ENCODE results near the gene CEP57L1. TPM values are rescaled to one million over a fixed set of nuclear protein-coding genes. Genes with fewer than 3 reads are reported as not detected.
A peak's percentile ranks its signal among the peaks of the same experiment; 100 is the strongest.

CEP57L1 gene
- total RNA-seq, 2 experiments from 2014 or later, result 23.8 to 36.9 TPM

GRCh38 chr6:109172101-109172746 lies 76.9 kb downstream of the CEP57L1 start:
- no peaks in the 10 kb centered on the region for H3K4me1 Mint-ChIP-seq
- POLR2A ChIA-PET, result no interaction called here
- CTCF ChIA-PET, result interaction anchor here (0.6 to 2.3 kb wide), 3 partner anchors 16 to 1408 kb away, joined by 3 to 7 read pairs (median 3); no protein-coding TSS in a partner anchor

GRCh38 chr6:109174916-109175315 lies 79.6 kb downstream of the CEP57L1 start:
- intact Hi-C loops (cut with DNase I, micrococcal nuclease), result no loop called here
- Mint-ChIP-seq H3K27me3 (peaks cover 14% of the 10 kb centered on the region), H3K36me3 (ENCODE audit: low read depth) (no peaks in the 10 kb centered on the region), H3K9me3 (ENCODE audit: low read depth) (no peaks in the 10 kb centered on the region), H3K4me3 (no peak overlapping the region), H3K4me1 (no peaks in the 10 kb centered on the region), H3K27ac (no peak overlapping the region)
- DNase-seq (no peak), ATAC-seq (no peak)
- ChIA-PET CTCF (interaction anchor here (0.7 to 0.8 kb wide), 2 partner anchors 218 to 865 kb away, joined by 3 to 5 read pairs; no protein-coding TSS in a partner anchor), POLR2A (no interaction called here)

More at GRCh38 chr6:109172101-109172746, 76.9 kb downstream of the CEP57L1 start:
- DNase-seq (no peak), ATAC-seq (no peak)
- Mint-ChIP-seq H3K9me3 (ENCODE audit: low read depth) (no peaks in the 10 kb centered on the region), H3K36me3 (ENCODE audit: low read depth) (no peaks in the 10 kb centered on the region), H3K4me3 (no peak overlapping the region), H3K27me3 (peaks cover 10% of the 10 kb centered on the region), H3K27ac (no peak overlapping the region)
- intact Hi-C loops (cut with DNase I, micrococcal nuclease), result no loop called here

- Mint-ChIP-seq H3K4me1 (no peaks in the 10 kb centered on the region), H3K4me3 (no peak overlapping the region), H3K36me3 (ENCODE audit: low read depth) (no peaks in the 10 kb centered on the region), H3K27ac (no peak overlapping the region), H3K27me3 (peaks cover 20% of the 10 kb centered on the region), H3K9me3 (ENCODE audit: low read depth) (no peaks in the 10 kb centered on the region)
- intact Hi-C loops (cut with DNase I, micrococcal nuclease), result no loop called here
- ChIA-PET CTCF (interaction anchor here (2.2 kb wide), 1 partner anchor 9 kb away, joined by 12 read pairs; no protein-coding TSS in a partner anchor), POLR2A (no interaction called here)
- no peak for ATAC-seq
- DNase-seq, result no peak
Measured at GRCh38 chr6:109178921-109179320, 83.6 kb downstream of the CEP57L1 start.

- CTCF ChIA-PET, result no interaction called here
- ATAC-seq, result no peak
Measured at GRCh38 chr6:109179507-109179906, 84.2 kb downstream of the CEP57L1 start.

GRCh38 chr6:109182578-109182977 lies 87.3 kb downstream of the CEP57L1 start:
- Mint-ChIP-seq H3K4me1 (no peaks in the 10 kb centered on the region), H3K9me3 (ENCODE audit: low read depth) (no peaks in the 10 kb centered on the region), H3K36me3 (ENCODE audit: low read depth) (no peaks in the 10 kb centered on the region), H3K27ac (no peak overlapping the region), H3K27me3 (peaks cover 24% of the 10 kb centered on the region), H3K4me3 (no peak overlapping the region)
- ATAC-seq, result no peak
- intact Hi-C loops (cut with DNase I, micrococcal nuclease), result no loop called here
- no peak for DNase-seq
- ChIA-PET CTCF (interaction anchor here (0.6 to 1.4 kb wide), 2 partner anchors 87 to 202 kb away, joined by 3 to 4 read pairs; no protein-coding TSS in a partner anchor), POLR2A (no interaction called here)

More at GRCh38 chr6:109179507-109179906, 84.2 kb downstream of the CEP57L1 start:
- DNase-seq, result no peak
- POLR2A ChIA-PET, result no interaction called here
- Mint-ChIP-seq H3K27me3 (peaks cover 22% of the 10 kb centered on the region), H3K36me3 (ENCODE audit: low read depth) (no peaks in the 10 kb centered on the region), H3K9me3 (ENCODE audit: low read depth) (no peaks in the 10 kb centered on the region), H3K27ac (no peak overlapping the region), H3K4me1 (no peaks in the 10 kb centered on the region), H3K4me3 (no peak overlapping the region)
- intact Hi-C loops (cut with DNase I, micrococcal nuclease), result no loop called here

GRCh38 chr6:109183109-109183650 lies 87.9 kb downstream of the CEP57L1 start:
- Mint-ChIP-seq H3K4me1 (peaks cover 3% of the 10 kb centered on the region), H3K27ac (no peak overlapping the region), H3K27me3 (peaks cover 24% of the 10 kb centered on the region), H3K4me3 (no peak overlapping the region), H3K9me3 (ENCODE audit: low read depth) (no peaks in the 10 kb centered on the region), H3K36me3 (ENCODE audit: low read depth) (no peaks in the 10 kb centered on the region)
- no peak for DNase-seq
- POLR2A ChIA-PET, result interaction anchor here (0.6 kb wide), 1 partner anchor 233 kb away, joined by 6 read pairs; no protein-coding TSS in a partner anchor
- no peak for ATAC-seq
- CTCF ChIA-PET, result interaction anchor here (0.6 to 1.4 kb wide), 3 partner anchors 87 to 202 kb away, joined by 3 to 6 read pairs (median 4); no protein-coding TSS in a partner anchor
- intact Hi-C loops (cut with DNase I, micrococcal nuclease), result no loop called here

GRCh38 chr6:109184638-109185037 lies 89.3 kb downstream of the CEP57L1 start:
- CTCF ChIA-PET, result interaction anchor here (0.7 to 1.3 kb wide), 2 partner anchors 21 to 198 kb away, joined by 3 read pairs; partner anchors contain the start of gene CD164
- Mint-ChIP-seq H3K27me3 (peaks cover 21% of the 10 kb centered on the region), H3K4me1 (peaks cover 3% of the 10 kb centered on the region), H3K4me3 (no peak overlapping the region), H3K9me3 (ENCODE audit: low read depth) (no peaks in the 10 kb centered on the region), H3K27ac (no peak overlapping the region), H3K36me3 (ENCODE audit: low read depth) (no peaks in the 10 kb centered on the region)
- DNase-seq, result no peak
- ATAC-seq, result no peak
- intact Hi-C loops (cut with DNase I, micrococcal nuclease), result loop anchor here (5.0 kb wide), 4 partner anchors 258 to 868 kb away; partner anchors contain the start of genes PPIL6 (in 2 of the 2), SMPD2 (in 2 of the 2), AK9 (in 1 of the 2) and FIG4 (in 1 of the 2)
- POLR2A ChIA-PET, result no interaction called here

GRCh38 chr6:109186012-109186411 lies 90.7 kb downstream of the CEP57L1 start:
- intact Hi-C loops (cut with DNase I, micrococcal nuclease), result loop anchor here (5.0 kb wide), 4 partner anchors 256 to 866 kb away; partner anchors contain the start of genes PPIL6 (in 2 of the 2), SMPD2 (in 2 of the 2), AK9 (in 1 of the 2) and FIG4 (in 1 of the 2)
- DNase-seq (peak; percentile 33), ATAC-seq (peak; percentile 30)
- POLR2A ChIA-PET, result interaction anchor here (0.6 kb wide), 1 partner anchor 13 kb away, joined by 5 read pairs; no protein-coding TSS in a partner anchor
- H3K27ac Mint-ChIP-seq, result no peak overlapping the region
- H3K36me3 Mint-ChIP-seq (ENCODE audit: low read depth), result peaks cover 5% of the 10 kb centered on the region
- H3K27me3 Mint-ChIP-seq, result peaks cover 21% of the 10 kb centered on the region
- H3K4me1 Mint-ChIP-seq, result peaks cover 3% of the 10 kb centered on the region
- CTCF ChIA-PET, result interaction anchor here (0.7 to 3.8 kb wide), 5 partner anchors 15 to 199 kb away, joined by 3 to 71 read pairs (median 4); partner anchors contain the start of gene CD164
- H3K4me3 Mint-ChIP-seq, result no peak overlapping the region
- H3K9me3 Mint-ChIP-seq (ENCODE audit: low read depth), result peaks cover 6% of the 10 kb centered on the region

GRCh38 chr6:109187399-109188114 lies 92.2 kb downstream of the CEP57L1 start:
- DNase-seq (peak; percentile 75), ATAC-seq (peak; percentile 81)
- Mint-ChIP-seq H3K27me3 (peaks cover 18% of the 10 kb centered on the region), H3K9me3 (ENCODE audit: low read depth) (peaks cover 15% of the 10 kb centered on the region), H3K27ac (no peak overlapping the region), H3K4me1 (peaks cover 3% of the 10 kb centered on the region), H3K36me3 (ENCODE audit: low read depth) (peaks cover 6% of the 10 kb centered on the region), H3K4me3 (no peak overlapping the region)
- POLR2A ChIA-PET, result interaction anchor here (1.0 to 1.7 kb wide), 3 partner anchors 186 to 270 kb away, joined by 3 to 11 read pairs (median 5); partner anchors contain the start of gene CD164
- intact Hi-C loops (cut with DNase I, micrococcal nuclease), result loop anchor here (1.0 to 5.0 kb wide), 7 partner anchors 48 to 865 kb away; partner anchors contain the start of genes PPIL6 (in 2 of the 2), SMPD2 (in 2 of the 2), AK9 (in 1 of the 2) and FIG4 (in 1 of the 2)
- CTCF ChIA-PET, result interaction anchor here (0.5 to 3.8 kb wide), 33 partner anchors 9 to 1067 kb away, joined by 3 to 71 read pairs (median 5); partner anchors contain the start of genes CD164 and SMPD2

GRCh38 chr6:109188115-109188411 lies 92.8 kb downstream of the CEP57L1 start:
- ATAC-seq (peak; percentile 19), DNase-seq (no peak)
- H3K4me1 Mint-ChIP-seq, result peaks cover 3% of the 10 kb centered on the region
- intact Hi-C loops (cut with DNase I, micrococcal nuclease), result loop anchor here (1.0 to 5.0 kb wide), 5 partner anchors 195 to 864 kb away; partner anchors contain the start of genes PPIL6 (in 2 of the 2), SMPD2 (in 2 of the 2), AK9 (in 1 of the 2) and FIG4 (in 1 of the 2)
- ChIA-PET POLR2A (interaction anchor here (0.6 to 1.7 kb wide), 4 partner anchors 172 to 269 kb away, joined by 3 to 11 read pairs (median 4); partner anchors contain the start of gene CD164), CTCF (interaction anchor here (0.6 to 3.8 kb wide), 33 partner anchors 8 to 506 kb away, joined by 3 to 71 read pairs (median 4); partner anchors contain the start of genes CD164 and SMPD2)
- no peak overlapping the region for H3K27ac Mint-ChIP-seq
- H3K4me3 Mint-ChIP-seq, result no peak overlapping the region
- peaks cover 17% of the 10 kb centered on the region for H3K9me3 Mint-ChIP-seq (ENCODE audit: low read depth)
- peaks cover 7% of the 10 kb centered on the region for H3K36me3 Mint-ChIP-seq (ENCODE audit: low read depth)
- H3K27me3 Mint-ChIP-seq, result peaks cover 18% of the 10 kb centered on the region

Data from activated CD4-positive, alpha-beta T cell treated with anti-CD3 and anti-CD28 coated beads for 36 hours (primary cell).